Nephron (organoid): ENCODE data around the gene COL26A1.
"Not testable (repeated sequence)": the region's sequence is repeated elsewhere in the genome, so short reads cannot be mapped to it uniquely, and the experiment has no call there.

ENCODE experiments used
- H3K27ac Mint-ChIP-seq, 3 experiments: 2 replicates each; pipeline ENCODE4 v1.8.0; 2020; ENCODE audit warnings: mixed read lengths in 3 of 3, mild to moderate bottlenecking in 2 of 3, moderate library complexity in 1 of 3
- H3K27me3 Mint-ChIP-seq: 2 replicates; pipeline ENCODE4 v1.8.0; 2021; ENCODE audit warnings: low read depth, mild to moderate bottlenecking, moderate library complexity, mixed read lengths
- H3K36me3 Mint-ChIP-seq: 2 replicates; pipeline ENCODE4 v1.8.0; 2020; ENCODE audit warnings: low read depth, mixed read lengths
- H3K4me1 Mint-ChIP-seq: 2 replicates; pipeline ENCODE4 v1.8.0; 2020; ENCODE audit warnings: mixed read lengths
- H3K4me3 Mint-ChIP-seq, 3 experiments: 2 replicates each; pipeline ENCODE4 v1.8.0; 2020; ENCODE audit warnings: mild to moderate bottlenecking in 3 of 3, mixed read lengths in 3 of 3, moderate library complexity in 2 of 3
- H3K9me3 Mint-ChIP-seq: 2 replicates; pipeline ENCODE4 v1.8.0; 2020; ENCODE audit warnings: mixed read lengths
- TF ChIP-seq, protein P1 (sequence below), 3 experiments: fragments of 200-600 bp; sonication (generic); IDR thresholded peaks; one replicate each; pipeline ENCODE4 v1.5.0; 2021; ENCODE audit warnings: antibody characterized with exemption in 3 of 3; ENCODE audit not compliant: unreplicated experiment in 3 of 3

Gene COL26A1

DNA sequence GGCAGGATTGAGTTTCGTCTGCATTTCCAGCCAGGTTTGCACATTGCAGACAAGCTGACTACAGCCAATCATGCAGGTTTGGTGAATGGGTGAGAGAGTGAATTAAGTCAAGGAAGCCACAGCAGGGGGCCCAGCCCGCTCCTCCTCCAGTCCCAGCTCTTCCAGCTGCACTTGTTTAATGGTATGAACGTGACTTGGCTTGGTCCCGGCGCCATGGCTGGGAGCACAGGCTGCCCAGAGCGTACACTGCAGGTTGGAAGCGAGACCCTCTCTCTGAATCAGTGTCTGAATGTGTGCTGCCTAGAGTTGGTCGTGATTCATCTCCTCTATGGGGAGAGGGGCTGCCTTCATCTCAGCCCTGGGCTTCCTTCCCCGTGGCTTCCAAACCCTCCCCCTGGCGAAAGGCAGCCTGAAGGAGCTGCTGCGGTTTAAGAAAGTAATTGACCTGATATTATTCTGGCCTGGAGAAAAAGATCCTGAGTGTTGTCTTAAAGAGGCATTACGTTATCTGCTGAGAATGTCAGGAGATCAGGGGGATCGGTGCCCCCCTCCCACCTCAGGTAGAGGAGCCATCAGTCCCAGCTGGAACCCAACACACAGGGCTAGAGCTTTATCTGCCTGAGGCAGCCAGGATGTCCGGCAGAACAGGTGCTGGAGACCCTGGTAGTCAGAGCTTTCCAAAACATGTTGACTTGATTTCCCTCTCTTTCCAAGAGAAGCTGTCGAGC, 132.1 kb downstream of the COL26A1 start:
- peak overlapping the region; percentile 0 to 7 (median 1) for H3K4me3 Mint-ChIP-seq
- H3K27me3 Mint-ChIP-seq: peaks cover 5% of the 10 kb centered on the region
- peak overlapping the region; percentile 94 to 98 (median 97) for H3K27ac Mint-ChIP-seq
- H3K9me3 Mint-ChIP-seq: no peaks in the 10 kb centered on the region
- peaks cover 36% of the 10 kb centered on the region for H3K4me1 Mint-ChIP-seq
- TF ChIP-seq, protein P1, sequence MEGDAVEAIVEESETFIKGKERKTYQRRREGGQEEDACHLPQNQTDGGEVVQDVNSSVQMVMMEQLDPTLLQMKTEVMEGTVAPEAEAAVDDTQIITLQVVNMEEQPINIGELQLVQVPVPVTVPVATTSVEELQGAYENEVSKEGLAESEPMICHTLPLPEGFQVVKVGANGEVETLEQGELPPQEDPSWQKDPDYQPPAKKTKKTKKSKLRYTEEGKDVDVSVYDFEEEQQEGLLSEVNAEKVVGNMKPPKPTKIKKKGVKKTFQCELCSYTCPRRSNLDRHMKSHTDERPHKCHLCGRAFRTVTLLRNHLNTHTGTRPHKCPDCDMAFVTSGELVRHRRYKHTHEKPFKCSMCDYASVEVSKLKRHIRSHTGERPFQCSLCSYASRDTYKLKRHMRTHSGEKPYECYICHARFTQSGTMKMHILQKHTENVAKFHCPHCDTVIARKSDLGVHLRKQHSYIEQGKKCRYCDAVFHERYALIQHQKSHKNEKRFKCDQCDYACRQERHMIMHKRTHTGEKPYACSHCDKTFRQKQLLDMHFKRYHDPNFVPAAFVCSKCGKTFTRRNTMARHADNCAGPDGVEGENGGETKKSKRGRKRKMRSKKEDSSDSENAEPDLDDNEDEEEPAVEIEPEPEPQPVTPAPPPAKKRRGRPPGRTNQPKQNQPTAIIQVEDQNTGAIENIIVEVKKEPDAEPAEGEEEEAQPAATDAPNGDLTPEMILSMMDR (IDR thresholded peaks at IDR 0.05; ENCODE audit: unreplicated experiment in 3 of 3): no peak
- H3K36me3 Mint-ChIP-seq: peaks cover 3% of the 10 kb centered on the region

DNA sequence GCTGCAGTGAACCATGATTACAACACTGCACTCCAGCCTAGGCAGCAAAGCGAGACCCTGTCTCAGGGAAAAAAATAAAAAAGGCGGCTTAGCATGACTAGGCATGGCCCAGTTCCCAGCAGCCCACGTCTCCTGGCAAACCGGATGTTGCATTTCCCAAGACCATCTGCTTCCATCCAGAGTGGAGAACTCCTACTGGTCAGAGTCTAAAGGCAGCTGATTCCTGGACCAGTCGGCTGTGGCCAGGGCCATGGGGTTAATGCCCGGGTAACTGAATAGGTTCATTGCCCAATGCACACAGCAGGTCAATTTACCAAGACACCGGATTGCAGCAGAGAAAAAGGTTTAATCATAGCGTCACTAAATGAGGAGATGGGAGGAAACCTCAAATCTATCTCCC, 133.3 kb downstream of the COL26A1 start:
- Mint-ChIP-seq H3K27me3 (peaks cover 5% of the 10 kb centered on the region), H3K4me3 (no peak overlapping the region), H3K36me3 (peaks cover 3% of the 10 kb centered on the region), H3K9me3 (no peaks in the 10 kb centered on the region), H3K4me1 (peaks cover 36% of the 10 kb centered on the region), H3K27ac (peak overlapping the region in 2 of 3 experiments; percentile 22 to 64)
- TF ChIP-seq, protein P1 (IDR thresholded peaks at IDR 0.05; ENCODE audit: unreplicated experiment in 3 of 3): no peak

DNA sequence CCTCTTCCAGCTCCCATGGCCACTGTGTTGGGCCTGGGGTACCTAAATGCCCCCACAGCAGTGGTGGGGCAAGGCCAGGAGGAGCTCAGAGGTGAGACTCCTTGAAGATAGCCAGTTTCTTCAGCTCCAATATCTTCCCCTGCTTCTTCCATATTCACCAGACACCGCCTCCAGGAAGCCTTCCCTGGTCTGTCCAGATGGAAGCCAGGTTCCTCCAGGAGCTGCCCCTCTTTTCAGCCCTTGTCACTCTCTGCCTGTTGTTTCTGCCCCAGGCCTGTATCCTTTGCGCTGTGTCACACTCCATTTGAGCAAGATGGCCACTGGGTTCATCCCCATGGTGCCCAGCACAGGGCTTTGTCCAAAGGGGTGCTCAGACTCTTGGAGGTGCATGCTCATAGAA, 138.7 kb downstream of the COL26A1 start:
- TF ChIP-seq, protein P1 (IDR thresholded peaks at IDR 0.05; ENCODE audit: unreplicated experiment in 3 of 3): no peak
- H3K4me1 Mint-ChIP-seq: peaks cover 17% of the 10 kb centered on the region
- no peaks in the 10 kb centered on the region for H3K36me3 Mint-ChIP-seq
- H3K27ac Mint-ChIP-seq: no peak overlapping the region
- H3K4me3 Mint-ChIP-seq: no peak overlapping the region
- H3K27me3 Mint-ChIP-seq: peaks cover under 1% of the 10 kb centered on the region
- H3K9me3 Mint-ChIP-seq: no peaks in the 10 kb centered on the region

DNA sequence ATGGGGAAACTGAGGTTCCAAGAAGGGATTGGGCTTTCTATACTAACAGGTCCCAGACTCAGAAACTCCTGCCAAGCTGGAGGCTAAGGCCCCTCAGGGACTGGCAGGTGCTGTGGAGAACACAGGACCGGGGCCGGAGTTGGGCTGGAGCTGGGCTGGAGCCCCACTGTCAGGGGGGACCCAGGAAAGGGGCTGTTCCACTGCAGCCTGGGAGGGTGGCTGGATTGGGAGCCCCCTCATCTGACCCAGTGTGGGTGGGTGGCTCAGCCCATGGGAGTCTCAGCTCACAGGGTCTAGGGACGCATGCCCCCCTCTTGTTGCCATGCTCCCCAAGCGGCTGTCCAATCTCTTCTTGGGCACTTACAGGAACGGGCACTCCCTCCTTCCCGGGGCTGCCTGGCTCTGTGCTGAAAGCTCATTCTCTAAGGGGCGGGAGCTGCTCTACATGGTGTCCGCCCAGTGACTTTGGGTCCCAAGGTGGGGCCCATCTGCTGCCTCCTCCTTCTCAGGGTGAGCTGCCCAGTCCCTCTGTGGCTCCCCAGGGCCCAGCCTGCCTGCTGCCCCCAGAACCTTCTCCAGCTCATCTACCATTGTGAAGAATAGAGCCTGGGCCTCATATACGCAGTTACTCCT, 139.9 kb downstream of the COL26A1 start:
- Mint-ChIP-seq H3K36me3 (no peaks in the 10 kb centered on the region), H3K9me3 (no peaks in the 10 kb centered on the region), H3K4me1 (peaks cover 27% of the 10 kb centered on the region), H3K4me3 (no peak overlapping the region), H3K27me3 (no peaks in the 10 kb centered on the region), H3K27ac (no peak overlapping the region)
- TF ChIP-seq, protein P1 (IDR thresholded peaks at IDR 0.05; ENCODE audit: unreplicated experiment in 3 of 3): no peak

DNA sequence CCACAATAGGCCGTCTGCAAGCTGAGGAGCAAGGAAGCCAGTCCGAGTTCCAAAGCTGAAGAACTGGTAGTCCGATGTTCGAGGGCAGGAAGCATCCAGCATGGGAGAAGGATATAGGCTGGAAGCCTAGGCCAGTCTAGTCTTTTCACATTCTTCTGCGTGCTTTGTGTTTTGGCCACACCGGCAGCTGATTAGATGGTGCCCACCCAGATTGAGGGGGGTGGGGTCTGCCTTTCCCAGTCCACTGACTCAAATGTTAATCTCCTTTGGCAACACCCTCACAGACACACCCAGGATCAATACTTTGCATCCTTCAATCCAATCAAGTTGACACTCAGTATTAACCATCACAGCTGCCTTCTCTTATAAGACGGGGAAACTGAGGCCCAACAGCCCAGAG, 142.8 kb downstream of the COL26A1 start:
- peak overlapping the region in 1 of 3 experiments; percentile 78 for H3K27ac Mint-ChIP-seq
- H3K4me1 Mint-ChIP-seq: peaks cover 21% of the 10 kb centered on the region
- not testable (repeated sequence) for H3K4me3 Mint-ChIP-seq, H3K36me3 Mint-ChIP-seq, H3K9me3 Mint-ChIP-seq, H3K27me3 Mint-ChIP-seq

DNA sequence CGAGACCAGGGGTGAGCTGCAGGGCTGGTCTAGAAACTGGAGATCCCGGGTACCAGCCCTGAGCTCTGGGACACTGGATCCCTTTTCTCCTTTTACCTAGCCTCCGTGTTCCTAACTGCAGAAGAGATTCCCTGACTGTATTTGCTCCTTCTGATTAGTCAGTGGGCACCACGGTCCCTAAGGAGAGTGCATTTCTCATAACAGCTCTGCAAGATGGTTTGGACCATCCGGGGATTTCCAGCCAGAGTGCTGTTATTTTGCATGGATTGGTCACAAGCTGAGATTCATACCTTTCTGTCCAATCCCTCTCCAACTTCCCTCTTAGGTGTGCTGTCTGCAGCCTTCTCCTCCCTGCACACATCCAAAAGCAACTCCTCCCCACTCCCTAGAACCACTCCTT, 143.9 kb downstream of the COL26A1 start:
- Mint-ChIP-seq H3K36me3 (no peaks in the 10 kb centered on the region), H3K9me3 (no peaks in the 10 kb centered on the region), H3K4me3 (no peak overlapping the region), H3K27me3 (no peaks in the 10 kb centered on the region), H3K27ac (peak overlapping the region; percentile 43 to 80 (median 78)), H3K4me1 (peaks cover 21% of the 10 kb centered on the region)
- TF ChIP-seq, protein P1 (IDR thresholded peaks at IDR 0.05; ENCODE audit: unreplicated experiment in 3 of 3): no peak
